HG03139 (cell line): ENCODE measurements around the gene TMEM92.
"Not testable (repeated sequence)": the region's sequence is repeated elsewhere in the genome, so short reads cannot be mapped to it uniquely, and the experiment has no call there.

Source experiments
- ATAC-seq: cut with Tn5 transposase; IDR thresholded peaks from one replicate; pipeline ENCODE4 v1.9.1; 2021; ENCODE audit not compliant: unreplicated experiment

The TMEM92 gene

GRCh38 chr17:50261051-50261915, 13.0 kb upstream of the TMEM92 start:
- no peak for ATAC-seq

GRCh38 chr17:50262001-50262794, 12.1 kb upstream of the TMEM92 start:
- no peak for ATAC-seq

DNA sequence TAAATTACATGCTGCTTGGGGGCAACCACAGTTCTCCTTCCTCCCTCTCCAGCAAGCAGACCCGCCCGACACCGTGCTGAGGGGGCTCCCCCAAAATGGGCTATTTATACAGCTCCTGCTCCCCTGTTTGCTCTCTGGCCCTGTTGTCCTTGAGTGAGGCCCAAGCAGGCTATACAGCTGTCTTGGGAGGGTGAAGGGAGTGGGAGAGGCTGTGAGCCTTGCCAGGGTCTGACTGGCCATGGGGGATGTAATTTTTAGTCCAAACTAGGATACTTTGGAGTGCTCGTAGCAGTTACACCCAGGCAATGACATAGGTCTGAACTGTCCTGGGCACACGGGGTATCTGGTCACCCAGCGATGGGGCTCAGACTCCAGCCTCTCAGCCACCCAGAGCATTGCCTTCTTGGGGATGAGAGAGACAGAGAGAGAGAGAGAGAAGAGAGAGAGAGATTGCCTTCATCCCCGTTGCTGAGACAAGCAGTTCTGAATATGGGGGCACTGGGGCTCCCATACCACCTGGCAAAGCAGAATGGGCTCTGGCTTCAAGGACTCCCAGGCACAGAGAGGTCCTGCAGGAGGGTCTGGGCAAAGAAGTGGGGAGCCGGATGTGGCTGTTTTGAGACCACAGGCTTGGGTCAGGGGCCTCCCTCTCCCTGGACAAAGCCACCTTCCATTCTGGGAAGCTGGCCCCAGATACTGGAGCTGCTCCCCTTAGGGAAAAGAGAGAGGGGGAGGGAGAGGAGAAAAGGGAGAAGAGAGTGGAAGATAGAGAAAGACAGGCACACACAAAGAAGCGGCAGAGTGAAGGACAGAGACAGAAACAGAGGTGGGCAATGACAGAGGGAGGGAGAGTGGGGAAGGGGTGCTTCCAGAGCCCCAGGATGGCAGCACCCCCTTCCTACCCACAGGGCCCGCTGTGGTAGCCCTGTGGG, 10.7 kb upstream of the TMEM92 start:
- no peak for ATAC-seq

GRCh38 chr17:50264263-50265113, 9.8 kb upstream of the TMEM92 start:
- ATAC-seq = no peak

DNA sequence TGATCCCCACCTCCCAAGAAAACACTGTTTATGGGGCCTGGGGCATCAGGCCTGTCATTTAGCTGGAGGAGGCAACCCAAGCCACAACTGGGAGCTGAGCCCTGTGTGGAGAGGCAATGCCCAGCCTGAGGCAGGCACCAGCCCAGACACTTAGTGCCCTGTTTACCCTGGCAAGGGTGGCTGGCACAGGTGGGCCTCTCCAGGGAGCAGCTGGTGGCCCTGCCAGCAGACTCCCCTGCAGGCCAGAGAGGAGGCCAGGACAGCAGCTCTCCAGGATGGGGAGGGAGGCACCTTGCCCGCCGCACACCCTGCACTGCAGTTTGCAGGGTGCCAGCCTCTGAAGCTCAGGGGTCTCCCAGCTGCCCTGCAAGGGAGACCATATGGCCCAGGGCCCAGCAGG, 9.1 kb upstream of the TMEM92 start:
- ATAC-seq = no peak

GRCh38 chr17:50265690-50266315, 8.5 kb upstream of the TMEM92 start:
- no peak for ATAC-seq

DNA sequence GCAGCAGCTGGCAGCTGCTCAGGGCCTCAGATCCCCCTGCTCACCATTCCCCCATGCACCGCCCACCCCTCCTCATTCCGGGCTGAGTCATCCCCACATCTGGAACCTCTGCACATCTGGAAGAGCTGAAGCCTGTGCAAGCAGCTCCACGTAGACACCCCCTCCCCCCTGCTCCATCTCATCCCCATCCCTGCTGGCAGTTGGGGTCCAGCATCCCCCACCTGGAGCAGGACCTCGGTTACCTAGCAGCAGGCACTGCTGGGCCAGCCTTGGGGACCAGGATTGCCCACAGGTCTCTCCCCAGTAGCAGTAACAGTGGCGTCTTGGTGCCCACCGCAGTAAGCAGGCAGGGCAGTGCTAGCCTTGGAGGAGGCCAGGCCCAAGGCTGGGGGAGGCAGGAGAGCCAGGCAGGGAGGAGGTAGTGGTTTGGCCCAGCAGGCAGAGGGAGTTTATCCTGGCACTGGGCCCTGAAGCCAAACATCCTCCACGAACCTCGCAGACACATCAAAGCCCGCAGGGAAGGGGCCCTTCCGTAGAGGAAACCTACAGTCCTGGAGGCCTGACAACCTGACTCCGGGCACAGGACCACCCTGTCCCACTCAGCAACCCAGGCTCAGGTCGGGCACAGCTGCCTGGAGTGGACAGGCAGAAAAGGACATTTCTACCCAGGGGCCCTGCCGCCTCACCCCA, 7.7 kb upstream of the TMEM92 start:
- ATAC-seq = no peak

GRCh38 chr17:50267074-50267841, 7.0 kb upstream of the TMEM92 start:
- no peak for ATAC-seq

DNA sequence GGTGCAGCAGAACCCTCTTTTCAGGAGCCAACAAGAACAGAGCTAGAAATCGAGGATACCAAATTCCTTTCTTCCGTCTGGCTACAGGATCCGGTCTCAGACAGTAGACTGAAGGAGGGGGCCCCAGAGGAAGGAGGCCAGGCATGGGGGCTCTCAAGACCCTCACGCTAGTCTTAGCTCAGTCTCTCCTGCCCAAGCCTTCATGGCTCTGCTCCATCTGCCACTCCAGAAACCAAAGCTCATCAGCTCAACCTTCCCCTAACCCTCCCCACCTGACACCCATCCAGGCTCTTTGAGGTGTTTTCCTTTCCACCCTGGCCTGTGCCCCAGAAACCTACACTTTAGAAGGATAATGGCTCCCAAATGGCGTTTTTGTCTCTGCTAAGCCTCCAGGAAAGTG, 6.2 kb upstream of the TMEM92 start:
- ATAC-seq = no peak

- ATAC-seq = no peak
These were observed 5.5 kb upstream of the TMEM92 start for GRCh38 chr17:50268743-50269275.

DNA sequence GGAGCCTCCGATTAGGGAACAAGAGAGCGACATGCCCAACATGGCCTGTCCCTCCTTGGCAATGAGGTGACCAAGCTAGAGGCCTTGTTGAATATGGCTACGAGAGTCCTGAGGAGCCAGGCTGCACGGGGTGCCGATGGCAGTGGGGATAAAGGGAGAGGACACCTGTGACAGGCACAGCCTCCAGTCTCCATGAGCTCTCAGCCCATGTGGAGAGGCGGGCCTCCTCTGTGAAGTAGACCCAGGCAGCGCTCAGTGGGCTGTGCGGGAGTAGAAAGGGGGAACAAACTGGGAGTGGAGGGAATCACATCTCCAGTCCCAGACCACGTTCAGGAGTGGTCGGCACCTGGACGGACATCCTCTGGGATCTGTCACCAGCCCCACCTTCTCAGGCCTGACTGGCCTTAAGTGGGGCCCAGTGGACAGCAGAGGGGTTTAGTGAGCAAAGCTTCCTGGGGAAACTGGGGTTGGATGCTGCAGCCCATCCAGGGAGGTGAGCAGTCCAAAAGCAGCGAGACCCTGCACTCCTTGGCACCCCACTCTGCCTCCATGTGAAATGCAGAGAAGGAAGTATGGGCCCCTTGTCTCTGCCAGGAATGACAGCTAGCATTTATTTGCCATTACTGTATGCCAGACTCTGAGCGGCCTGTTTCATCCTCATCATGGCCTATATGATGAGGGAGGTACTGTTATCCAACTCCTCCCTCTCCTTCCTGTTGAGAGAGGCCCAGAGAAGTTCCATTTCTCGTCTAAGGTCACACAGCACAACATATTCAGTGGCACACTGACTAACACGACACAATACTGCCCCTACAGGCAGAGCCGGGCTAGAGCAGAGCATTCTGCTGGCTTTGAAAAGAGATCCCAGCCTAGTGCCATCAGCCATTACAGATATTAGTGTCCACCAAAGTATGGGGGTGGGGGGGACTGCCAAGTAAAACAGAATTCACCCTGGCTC, 4.5 kb upstream of the TMEM92 start:
- no peak for ATAC-seq

GRCh38 chr17:50270435-50271362, 3.6 kb upstream of the TMEM92 start:
- ATAC-seq = no peak

- ATAC-seq = not testable (repeated sequence)
These were observed 2.9 kb upstream of the TMEM92 start for GRCh38 chr17:50271363-50271750.

DNA sequence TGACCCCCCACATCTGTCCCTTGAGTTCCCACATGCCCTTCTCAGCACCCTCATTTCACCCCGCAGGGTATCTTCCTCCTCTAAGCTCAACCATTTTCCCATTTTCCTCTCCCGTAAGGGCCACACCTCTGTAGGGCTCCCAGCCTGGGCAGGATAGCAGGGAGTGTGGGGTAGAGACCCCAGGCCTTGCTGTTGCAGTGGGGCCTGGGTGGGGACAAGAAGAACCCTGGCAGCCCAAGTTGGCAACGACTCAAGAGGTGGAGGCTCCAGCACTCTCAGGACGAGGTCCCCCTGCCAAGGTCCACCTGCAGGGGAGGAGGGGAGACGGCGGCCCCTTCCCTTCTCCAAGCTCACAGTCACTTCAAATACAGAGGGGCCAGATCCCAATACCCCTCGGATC, 2.0 kb upstream of the TMEM92 start:
- no peak for ATAC-seq

GRCh38 chr17:50272711-50273653, 1.3 kb upstream of the TMEM92 start:
- ATAC-seq = no peak
